HEK293 (cell line): Measurements from ENCODE around the gene CLN3.

Experiments used
- CTCF ChIA-PET: fragments of 350-600 bp; formaldehyde crosslinking; extraction: SDS; loops from one replicate; lab custom pipeline; 2021; ENCODE audit warnings: antibody characterized with exemption; lab: Yijun Ruan, JAX
- POLR2A ChIA-PET: fragments of 300-600 bp; formaldehyde crosslinking; extraction: SDS; loops from one replicate; lab custom pipeline; 2020; ENCODE audit warnings: antibody characterized with exemption, inconsistent platforms; lab: Yijun Ruan, JAX
- H3K27ac ChIP-seq: fragments of 200-500 bp; sonication (Bioruptor generic); 2 replicates; pipeline ENCODE4 v1.5.1; 2014; ENCODE audit warnings: low read depth, low read length, control low read depth, inconsistent platforms; ENCODE audit errors: extremely low read depth
- H3K36me3 ChIP-seq, 2 experiments: fragments of 200-500 bp in 1 of 2; sonication (Bioruptor generic) in 1 of 2; 1 replicate in 1 of 2; 2 replicates in 1 of 2; pipeline ENCODE4 v1.5.1; 2014 to 2017; ENCODE audit warnings: inconsistent platforms in 2 of 2, low read length in 2 of 2; ENCODE audit not compliant: control insufficient read depth in 2 of 2, insufficient read depth in 1 of 2
- H3K4me1 ChIP-seq: fragments of 200-500 bp; sonication (Bioruptor generic); 2 replicates; pipeline ENCODE4 v1.5.1; 2014; ENCODE audit warnings: mild to moderate bottlenecking, low read length, inconsistent platforms; ENCODE audit not compliant: control insufficient read depth, insufficient read depth
- H3K4me3 ChIP-seq: 2 replicates; pipeline ENCODE4 v1.5.1; 2011; ENCODE audit warnings: low read depth, mild to moderate bottlenecking, control low read depth, low read length, moderate library complexity
- H3K9me3 ChIP-seq: fragments of 200-500 bp; sonication (Bioruptor generic); 2 replicates; pipeline ENCODE4 v1.5.1; 2014; ENCODE audit warnings: low read depth, low read length, inconsistent platforms; ENCODE audit not compliant: control insufficient read depth, insufficient read depth
- ATF2 ChIP-seq: fragments of 450-650 bp; formaldehyde crosslinking; IDR thresholded peaks from 2 replicates; pipeline ENCODE4 v1.5.1; 2016; ENCODE audit warnings: missing biosample characterization, missing genetic modification characterization, low read depth
- MYNN ChIP-seq: fragments of 450-650 bp; formaldehyde crosslinking; IDR thresholded peaks from 2 replicates; pipeline ENCODE4 v1.5.1; 2016; ENCODE audit warnings: missing biosample characterization, missing genetic modification characterization, borderline replicate concordance
- RBAK ChIP-seq: fragments of 450-650 bp; formaldehyde crosslinking; IDR thresholded peaks from 2 replicates; pipeline ENCODE4 v1.5.1; 2016; ENCODE audit warnings: missing biosample characterization, missing genetic modification characterization
- ZBTB26 ChIP-seq: fragments of 450-650 bp; formaldehyde crosslinking; optimal IDR thresholded peaks from 2 replicates; pipeline ENCODE3; 2016; ENCODE audit warnings: missing biosample characterization, mild to moderate bottlenecking, missing genetic modification characterization
- ZNF121 ChIP-seq: fragments of 450-650 bp; formaldehyde crosslinking; IDR thresholded peaks from 2 replicates; pipeline ENCODE4 v1.5.1; 2016; ENCODE audit warnings: missing biosample characterization, missing genetic modification characterization
- ZNF23 ChIP-seq: fragments of 450-650 bp; formaldehyde crosslinking; IDR thresholded peaks from 2 replicates; pipeline ENCODE4 v1.5.1; 2016; ENCODE audit warnings: missing biosample characterization, missing genetic modification characterization, borderline replicate concordance
- ZNF239 ChIP-seq: fragments of 450-650 bp; formaldehyde crosslinking; IDR thresholded peaks from 2 replicates; pipeline ENCODE4 v1.5.1; 2016; ENCODE audit warnings: missing biosample characterization, missing genetic modification characterization
- ZNF24 ChIP-seq: fragments of 450-650 bp; formaldehyde crosslinking; IDR thresholded peaks from 2 replicates; pipeline ENCODE4 v1.5.1; 2016; ENCODE audit warnings: missing biosample characterization, missing genetic modification characterization
- ZNF248 ChIP-seq: fragments of 450-650 bp; formaldehyde crosslinking; IDR thresholded peaks from 2 replicates; pipeline ENCODE4 v1.5.1; 2017; ENCODE audit warnings: missing biosample characterization, missing genetic modification characterization
- ZNF302 ChIP-seq: fragments of 450-650 bp; formaldehyde crosslinking; IDR thresholded peaks from 2 replicates; pipeline ENCODE4 v1.5.1; 2016; ENCODE audit warnings: missing biosample characterization, missing genetic modification characterization, low read depth
- ZNF426 ChIP-seq: fragments of 450-650 bp; formaldehyde crosslinking; IDR thresholded peaks from 2 replicates; pipeline ENCODE4 v1.5.1; 2017; ENCODE audit warnings: missing biosample characterization, missing genetic modification characterization, mild to moderate bottlenecking, inconsistent platforms, moderate library complexity
- ZNF488 ChIP-seq: fragments of 450-650 bp; formaldehyde crosslinking; IDR thresholded peaks from 2 replicates; pipeline ENCODE4 v1.5.1; 2016; ENCODE audit warnings: missing biosample characterization, missing genetic modification characterization
- ZNF510 ChIP-seq: fragments of 450-650 bp; formaldehyde crosslinking; IDR thresholded peaks from 2 replicates; pipeline ENCODE4 v1.5.1; 2018; ENCODE audit warnings: mild to moderate bottlenecking, missing genetic modification characterization, missing biosample characterization; ENCODE audit not compliant: insufficient replicate concordance
- ZNF560 ChIP-seq: fragments of 450-650 bp; formaldehyde crosslinking; IDR thresholded peaks from 2 replicates; pipeline ENCODE4 v1.5.1; 2017; ENCODE audit warnings: missing biosample characterization, missing genetic modification characterization, borderline replicate concordance
- ZNF600 ChIP-seq: fragments of 450-650 bp; formaldehyde crosslinking; IDR thresholded peaks from 2 replicates; pipeline ENCODE4 v1.5.1; 2016; ENCODE audit warnings: missing biosample characterization, missing genetic modification characterization
- ZNF624 ChIP-seq: fragments of 450-650 bp; formaldehyde crosslinking; IDR thresholded peaks from 2 replicates; pipeline ENCODE4 v1.5.1; 2017; ENCODE audit warnings: missing biosample characterization, missing genetic modification characterization
- ZNF626 ChIP-seq: fragments of 450-650 bp; sonication (Bioruptor Pico); formaldehyde crosslinking; IDR thresholded peaks from 2 replicates; pipeline ENCODE4 v1.5.1; 2018; ENCODE audit warnings: missing biosample characterization, missing genetic modification characterization, inconsistent platforms
- ZNF692 ChIP-seq: fragments of 450-650 bp; formaldehyde crosslinking; IDR thresholded peaks from 2 replicates; pipeline ENCODE4 v1.5.1; 2016; ENCODE audit warnings: missing biosample characterization, missing genetic modification characterization
- ZNF776 ChIP-seq: fragments of 450-650 bp; formaldehyde crosslinking; IDR thresholded peaks from 2 replicates; pipeline ENCODE4 v1.5.0; 2017; ENCODE audit warnings: missing biosample characterization, missing genetic modification characterization, borderline replicate concordance
- ZSCAN30 ChIP-seq: fragments of 450-650 bp; IDR thresholded peaks from 2 replicates; pipeline ENCODE4 v1.5.1; 2018; ENCODE audit warnings: missing biosample characterization, mild to moderate bottlenecking, missing genetic modification characterization, moderate library complexity
- TF ChIP-seq, protein P1 (sequence below): fragments of 450-650 bp; formaldehyde crosslinking; IDR thresholded peaks from 2 replicates; pipeline ENCODE4 v1.5.1; 2017; ENCODE audit warnings: missing biosample characterization, missing genetic modification characterization
- TF ChIP-seq, protein P2 (sequence below): fragments of 450-650 bp; formaldehyde crosslinking; IDR thresholded peaks from 2 replicates; pipeline ENCODE4 v1.5.1; 2017; ENCODE audit warnings: missing biosample characterization, mild to moderate bottlenecking, missing genetic modification characterization, moderate library complexity
- TF ChIP-seq, protein P3 (sequence below): fragments of 450-650 bp; formaldehyde crosslinking; IDR thresholded peaks from 2 replicates; pipeline ENCODE4 v1.5.1; 2016; ENCODE audit warnings: missing biosample characterization, missing genetic modification characterization

CLN3 gene

GRCh38 chr16:28491230-28491969 lies 474 bp downstream of the CLN3 start (continued):
- no peak for TF ChIP-seq ZSCAN30
- no peak for TF ChIP-seq ZNF560 (tag by site-specific recombination)
- TF ChIP-seq ZNF510 (tag by site-specific recombination): no peak
- TF ChIP-seq ZNF776 (tag by site-specific recombination): no peak
- no peak for TF ChIP-seq ZNF302 (tag by site-specific recombination)
- no peak for TF ChIP-seq ZNF624 (tag by site-specific recombination)
- TF ChIP-seq RBAK (tag by site-specific recombination): no peak
- TF ChIP-seq, all 188 proteins: peak for 6

DNA sequence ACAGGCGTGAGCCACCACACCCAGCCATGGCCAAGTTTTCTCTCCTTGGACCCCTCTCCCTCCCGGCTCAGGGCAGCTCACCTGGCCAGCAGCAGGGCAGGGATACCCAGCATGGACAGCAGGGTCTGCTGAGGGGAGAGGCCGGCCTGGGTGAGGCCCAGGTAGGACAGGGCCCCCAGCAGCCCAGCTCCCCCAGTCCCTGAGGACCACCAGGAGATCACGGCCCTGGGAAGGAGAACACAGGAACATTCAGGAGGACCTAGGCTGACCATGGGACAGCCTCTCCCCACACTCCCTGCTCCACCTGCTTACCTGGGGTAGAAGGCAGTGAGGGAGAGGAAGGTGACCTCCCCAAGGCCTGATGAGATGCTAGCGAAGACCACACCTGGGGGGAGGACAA lies 5.6 kb downstream of the CLN3 start:
- no peaks in the 10 kb centered on the region for H3K4me1 ChIP-seq
- TF ChIP-seq, protein P1, sequence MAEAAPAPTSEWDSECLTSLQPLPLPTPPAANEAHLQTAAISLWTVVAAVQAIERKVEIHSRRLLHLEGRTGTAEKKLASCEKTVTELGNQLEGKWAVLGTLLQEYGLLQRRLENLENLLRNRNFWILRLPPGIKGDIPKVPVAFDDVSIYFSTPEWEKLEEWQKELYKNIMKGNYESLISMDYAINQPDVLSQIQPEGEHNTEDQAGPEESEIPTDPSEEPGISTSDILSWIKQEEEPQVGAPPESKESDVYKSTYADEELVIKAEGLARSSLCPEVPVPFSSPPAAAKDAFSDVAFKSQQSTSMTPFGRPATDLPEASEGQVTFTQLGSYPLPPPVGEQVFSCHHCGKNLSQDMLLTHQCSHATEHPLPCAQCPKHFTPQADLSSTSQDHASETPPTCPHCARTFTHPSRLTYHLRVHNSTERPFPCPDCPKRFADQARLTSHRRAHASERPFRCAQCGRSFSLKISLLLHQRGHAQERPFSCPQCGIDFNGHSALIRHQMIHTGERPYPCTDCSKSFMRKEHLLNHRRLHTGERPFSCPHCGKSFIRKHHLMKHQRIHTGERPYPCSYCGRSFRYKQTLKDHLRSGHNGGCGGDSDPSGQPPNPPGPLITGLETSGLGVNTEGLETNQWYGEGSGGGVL (tag by site-specific recombination): no peak
- TF ChIP-seq ZNF248 (tag by site-specific recombination) (no peak), ZNF239 (tag by site-specific recombination) (no peak), ZNF626 (tag by site-specific recombination) (no peak), ZNF24 (tag by site-specific recombination) (no peak), ZNF600 (tag by site-specific recombination) (no peak), ZNF121 (tag by site-specific recombination) (no peak), ZNF692 (tag by site-specific recombination) (no peak), ZNF426 (tag by site-specific recombination) (no peak), ZNF488 (tag by site-specific recombination) (no peak), ZNF624 (tag by site-specific recombination) (no peak), MYNN (tag by site-specific recombination) (no peak), ATF2 (no peak), ZBTB26 (tag by site-specific recombination) (no peak), ZNF23 (tag by site-specific recombination) (no peak)
- TF ChIP-seq, protein P2, sequence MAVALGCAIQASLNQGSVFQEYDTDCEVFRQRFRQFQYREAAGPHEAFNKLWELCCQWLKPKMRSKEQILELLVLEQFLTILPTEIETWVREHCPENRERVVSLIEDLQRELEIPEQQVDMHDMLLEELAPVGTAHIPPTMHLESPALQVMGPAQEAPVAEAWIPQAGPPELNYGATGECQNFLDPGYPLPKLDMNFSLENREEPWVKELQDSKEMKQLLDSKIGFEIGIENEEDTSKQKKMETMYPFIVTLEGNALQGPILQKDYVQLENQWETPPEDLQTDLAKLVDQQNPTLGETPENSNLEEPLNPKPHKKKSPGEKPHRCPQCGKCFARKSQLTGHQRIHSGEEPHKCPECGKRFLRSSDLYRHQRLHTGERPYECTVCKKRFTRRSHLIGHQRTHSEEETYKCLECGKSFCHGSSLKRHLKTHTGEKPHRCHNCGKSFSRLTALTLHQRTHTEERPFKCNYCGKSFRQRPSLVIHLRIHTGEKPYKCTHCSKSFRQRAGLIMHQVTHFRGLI (tag by site-specific recombination): no peak
- TF ChIP-seq, protein P3, sequence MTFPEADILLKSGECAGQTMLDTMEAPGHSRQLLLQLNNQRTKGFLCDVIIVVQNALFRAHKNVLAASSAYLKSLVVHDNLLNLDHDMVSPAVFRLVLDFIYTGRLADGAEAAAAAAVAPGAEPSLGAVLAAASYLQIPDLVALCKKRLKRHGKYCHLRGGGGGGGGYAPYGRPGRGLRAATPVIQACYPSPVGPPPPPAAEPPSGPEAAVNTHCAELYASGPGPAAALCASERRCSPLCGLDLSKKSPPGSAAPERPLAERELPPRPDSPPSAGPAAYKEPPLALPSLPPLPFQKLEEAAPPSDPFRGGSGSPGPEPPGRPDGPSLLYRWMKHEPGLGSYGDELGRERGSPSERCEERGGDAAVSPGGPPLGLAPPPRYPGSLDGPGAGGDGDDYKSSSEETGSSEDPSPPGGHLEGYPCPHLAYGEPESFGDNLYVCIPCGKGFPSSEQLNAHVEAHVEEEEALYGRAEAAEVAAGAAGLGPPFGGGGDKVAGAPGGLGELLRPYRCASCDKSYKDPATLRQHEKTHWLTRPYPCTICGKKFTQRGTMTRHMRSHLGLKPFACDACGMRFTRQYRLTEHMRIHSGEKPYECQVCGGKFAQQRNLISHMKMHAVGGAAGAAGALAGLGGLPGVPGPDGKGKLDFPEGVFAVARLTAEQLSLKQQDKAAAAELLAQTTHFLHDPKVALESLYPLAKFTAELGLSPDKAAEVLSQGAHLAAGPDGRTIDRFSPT (tag by site-specific recombination): no peak

More for the DNA sequence above, 5.6 kb downstream of the CLN3 start:
- Histone ChIP-seq H3K27ac (no peak overlapping the region), H3K4me3 (no peak overlapping the region), H3K9me3 (no peaks in the 10 kb centered on the region), H3K36me3 (peaks cover 3 to 43% of the 10 kb centered on the region in 2 experiments; a peak in 2 of 3 replicates)
- ChIA-PET CTCF (no interaction called here), POLR2A (no interaction called here)
